SK-N-SH (cell line): ENCODE results near the gene CAV1. TPM values are rescaled to one million over a fixed set of nuclear protein-coding genes. Genes with fewer than 3 reads are reported as not detected.
A peak's percentile ranks its signal among the peaks of the same experiment; 100 is the strongest.

Experiments used
- CTCF ChIA-PET: fragments of 300-600, 350-600 bp; formaldehyde crosslinking; extraction: SDS; loops from one replicate; lab custom pipeline; 2021; lab: Yijun Ruan, JAX
- POLR2A ChIA-PET: fragments of 350-600 bp; sonication (Branson Sonifier 250); formaldehyde crosslinking; extraction: SDS; loops from one replicate; lab custom pipeline; 2020; ENCODE audit warnings: antibody characterized with exemption, inconsistent platforms; lab: Yijun Ruan, JAX
- DNase-seq: peaks from one replicate; pipeline ENCODE4 v3.0.0; 2012
- H2AFZ ChIP-seq: fragments of 200-600 bp; sonication (generic); 2 replicates; pipeline ENCODE4 v1.8.1; 2016; ENCODE audit warnings: antibody characterized with exemption, mild to moderate bottlenecking, low read depth
- H3F3A ChIP-seq: fragments of 200-600 bp; sonication (generic); replicated peaks from 2 replicates; pipeline ENCODE3; 2016; ENCODE audit warnings: antibody characterized with exemption, mild to moderate bottlenecking; ENCODE audit not compliant: insufficient read depth
- H3K27ac ChIP-seq, 2 experiments: fragments of 200-500 bp in 1 of 2; fragments of 200-600 bp in 1 of 2; sonication (Bioruptor generic) in 1 of 2; sonication (generic), shearing (Covaris generic) in 1 of 2; 2 replicates each; pipeline versions ENCODE4 v1.5.1 to v1.6.1; 2014 to 2016; ENCODE audit warnings: low read depth in 2 of 2, inconsistent platforms in 1 of 2, low read length in 1 of 2, mild to moderate bottlenecking in 1 of 2, mixed read lengths in 1 of 2
- H3K27me3 ChIP-seq: fragments of 200-600 bp; sonication (generic), shearing (Covaris generic); 2 replicates; pipeline ENCODE4 v1.6.1; 2016; ENCODE audit warnings: mixed run types; ENCODE audit not compliant: insufficient read depth
- H3K36me3 ChIP-seq, 2 experiments: fragments of 200-500 bp in 1 of 2; fragments of 200-600 bp in 1 of 2; sonication (Bioruptor generic) in 1 of 2; sonication (generic) in 1 of 2; replicated peaks in 1 of 2; 2 replicates each; pipeline versions ENCODE3 to v1.5.1; 2014 to 2016; ENCODE audit warnings: low read length in 1 of 2, mild to moderate bottlenecking in 1 of 2; ENCODE audit not compliant: insufficient read depth in 2 of 2, control insufficient read depth in 1 of 2
- H3K4me1 ChIP-seq, 2 experiments: fragments of 200-500 bp in 1 of 2; fragments of 200-600 bp in 1 of 2; sonication (Bioruptor generic) in 1 of 2; sonication (generic), shearing (Covaris generic) in 1 of 2; 2 replicates each; pipeline versions ENCODE4 v1.5.1 to v1.6.1; 2014 to 2016; ENCODE audit warnings: low read depth in 1 of 2, low read length in 1 of 2, mixed run types in 1 of 2; ENCODE audit not compliant: insufficient read depth in 2 of 2, control insufficient read depth in 1 of 2
- H3K4me2 ChIP-seq: fragments of 200-600 bp; sonication (generic), shearing (Covaris generic); 2 replicates; pipeline ENCODE4 v1.6.1; 2017; ENCODE audit warnings: mixed run types
- H3K4me3 ChIP-seq, 2 experiments: fragments of 200-500 bp in 1 of 2; fragments of 200-600 bp in 1 of 2; sonication (Bioruptor generic) in 1 of 2; sonication (generic), shearing (Covaris generic) in 1 of 2; 2 replicates each; pipeline versions ENCODE4 v1.5.1 to v1.8.1; 2014 to 2016; ENCODE audit warnings: low read depth in 2 of 2, inconsistent platforms in 1 of 2, low read length in 1 of 2, mild to moderate bottlenecking in 1 of 2, mixed read lengths in 1 of 2, moderate library complexity in 1 of 2
- H3K79me2 ChIP-seq: fragments of 200-600 bp; sonication (generic); 2 replicates; pipeline ENCODE4 v1.8.1; 2017; ENCODE audit warnings: mild to moderate bottlenecking; ENCODE audit not compliant: insufficient read depth
- H3K9ac ChIP-seq: fragments of 200-600 bp; sonication (generic); 2 replicates; pipeline ENCODE4 v1.6.1; 2017; ENCODE audit warnings: mixed run types
- H3K9me2 ChIP-seq: fragments of 200-600 bp; sonication (generic); 2 replicates; pipeline ENCODE4 v1.6.1; 2017; ENCODE audit warnings: mixed run types
- H3K9me3 ChIP-seq: fragments of 200-600 bp; sonication (generic); 2 replicates; pipeline ENCODE4 v1.6.1; 2017; ENCODE audit warnings: mixed run types, mild to moderate bottlenecking, moderate library complexity
- H4K20me1 ChIP-seq: fragments of 200-600 bp; sonication (generic); 2 replicates; pipeline ENCODE4 v1.6.1; 2017; ENCODE audit warnings: mild to moderate bottlenecking, mixed run types; ENCODE audit not compliant: insufficient read depth
- CHD2 ChIP-seq: fragments of 150-350 bp; IDR thresholded peaks from 2 replicates; pipeline ENCODE4 v1.6.1; 2018; ENCODE audit warnings: low read length; ENCODE audit not compliant: partially characterized antibody
- EP300 ChIP-seq, 2 experiments: IDR thresholded peaks; 2 replicates each; pipeline versions ENCODE4 v1.4.0 to v1.6.1; 2012; ENCODE audit warnings: borderline replicate concordance in 1 of 2, low read depth in 1 of 2, low read length in 1 of 2
- FOXJ3 ChIP-seq: sonication (generic); formaldehyde crosslinking; IDR thresholded peaks from 2 replicates; pipeline ENCODE4 v1.5.1; 2020; ENCODE audit warnings: mild to moderate bottlenecking, missing genetic modification reagents
- FOXM1 ChIP-seq: IDR thresholded peaks from 2 replicates; pipeline ENCODE4 v1.4.0; 2012; ENCODE audit warnings: low read depth, mild to moderate bottlenecking
- MXI1 ChIP-seq: IDR thresholded peaks from 2 replicates; pipeline ENCODE4 v1.6.1; 2012; ENCODE audit warnings: mild to moderate bottlenecking, low read depth, low read length, improper control_type of control experiment
- NFIC ChIP-seq: IDR thresholded peaks from 2 replicates; pipeline ENCODE4 v1.4.0; 2012; ENCODE audit warnings: borderline replicate concordance
- POLR2AphosphoS5 ChIP-seq: IDR thresholded peaks from 2 replicates; pipeline ENCODE4 v1.6.1; 2012; ENCODE audit warnings: low read depth, low read length
- RCOR1 ChIP-seq: fragments of 150-350 bp; IDR thresholded peaks from 2 replicates; pipeline ENCODE4 v1.6.1; 2017; ENCODE audit warnings: antibody characterized with exemption, low read length
- RFX5 ChIP-seq: IDR thresholded peaks from 2 replicates; pipeline ENCODE4 v1.6.1; 2012; ENCODE audit warnings: mild to moderate bottlenecking, improper control_type of control experiment, low read length
- SIN3A ChIP-seq: IDR thresholded peaks from 2 replicates; pipeline ENCODE4 v1.6.1; 2012; ENCODE audit warnings: low read depth, mild to moderate bottlenecking, low read length, moderate library complexity, borderline replicate concordance
- SMC3 ChIP-seq: IDR thresholded peaks from 2 replicates; pipeline ENCODE4 v1.6.1; 2012; ENCODE audit warnings: low read depth, low read length, improper control_type of control experiment
- TAF1 ChIP-seq: IDR thresholded peaks from 2 replicates; pipeline ENCODE4 v1.6.1; 2012; ENCODE audit warnings: low read depth, mild to moderate bottlenecking, low read length, moderate library complexity, borderline replicate concordance
- TCF12 ChIP-seq: IDR thresholded peaks from 2 replicates; pipeline ENCODE4 v1.4.0; 2012
- TEAD4 ChIP-seq: IDR thresholded peaks from 2 replicates; pipeline ENCODE4 v1.4.0; 2012; ENCODE audit warnings: mild to moderate bottlenecking, borderline replicate concordance; ENCODE audit not compliant: insufficient read depth
- YY1 ChIP-seq: IDR thresholded peaks from 2 replicates; pipeline ENCODE4 v1.4.0; 2012; ENCODE audit warnings: low read depth, mild to moderate bottlenecking
- WGBS: methylation state at CpG from one replicate; pipeline ENCODE4 v1.1.6; 2017; ENCODE audit warnings: low lambda C conversion rate; 5-methylcytosine and 5-hydroxymethylcytosine counted together
- polyA plus RNA-seq, 3 experiments: library from polyadenylated mRNA; depleted of rRNA; stranded (reverse); fragments of >200 nt; gene quantifications; 2 replicates each; pipeline ENCODE4 v1.2.3, GENCODE V29; 2012
- TF ChIP-seq, protein P1 (sequence below): IDR thresholded peaks from 2 replicates; pipeline ENCODE4 v1.4.0; 2012; ENCODE audit warnings: low read depth, borderline replicate concordance
- TF ChIP-seq, protein P2 (sequence below): IDR thresholded peaks from 2 replicates; pipeline ENCODE4; 2012
- TF ChIP-seq, protein P3 (sequence below): IDR thresholded peaks from 2 replicates; pipeline ENCODE4 v1.4.0; 2012; ENCODE audit warnings: low read depth, borderline replicate concordance
- TF ChIP-seq, protein P4 (sequence below): IDR thresholded peaks from 2 replicates; pipeline ENCODE4 v1.4.0; 2012; ENCODE audit warnings: low read depth

Gene CAV1
- polyA plus RNA-seq, 1 of the 3 experiments (the other 2 are of a cell fraction), result 968 TPM

DNA sequence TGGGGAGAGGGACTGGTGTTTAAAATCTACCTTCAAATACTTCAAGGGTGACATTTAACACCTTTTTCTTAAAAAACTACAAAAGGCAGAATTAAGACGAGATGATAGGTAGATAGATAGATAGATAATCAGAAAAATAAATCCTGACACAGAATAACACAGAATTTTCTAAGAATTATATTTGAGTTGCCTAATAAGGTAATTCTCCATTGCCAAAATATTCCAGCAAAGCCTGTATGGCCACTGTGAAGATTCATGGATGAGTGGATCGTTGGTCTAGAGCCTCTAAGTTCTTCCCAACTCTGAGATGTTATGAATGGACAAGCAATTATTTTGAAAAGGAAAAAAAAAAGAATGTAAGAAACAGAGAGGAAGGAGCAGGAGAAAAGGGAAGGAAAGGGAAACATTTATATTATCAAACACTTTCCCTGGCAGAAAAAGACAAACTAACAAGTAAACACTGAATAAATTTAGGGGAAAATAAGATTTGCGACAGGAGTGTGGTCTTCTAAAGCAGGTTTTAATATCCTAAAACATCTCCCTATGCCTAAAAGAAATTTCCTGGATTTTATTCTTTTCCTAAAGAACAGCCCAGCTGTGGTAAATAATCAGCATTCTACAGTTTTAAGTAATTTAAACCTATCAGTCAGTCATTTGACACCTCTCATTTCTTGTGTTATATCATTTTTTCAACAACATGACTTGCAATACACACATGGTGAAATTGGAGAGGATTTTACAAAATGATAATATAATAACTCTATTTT lies 32.8 kb upstream of the CAV1 start:
- 33% methylated on average over 3 of the region's 3 CpGs for WGBS
- H3K9ac ChIP-seq, result no peak overlapping the region
- no peaks in the 10 kb centered on the region for H4K20me1 ChIP-seq
- no peak for TF ChIP-seq NFIC
- TF ChIP-seq TCF12, result no peak
- TF ChIP-seq RCOR1, result no peak
- TF ChIP-seq, protein P1, sequence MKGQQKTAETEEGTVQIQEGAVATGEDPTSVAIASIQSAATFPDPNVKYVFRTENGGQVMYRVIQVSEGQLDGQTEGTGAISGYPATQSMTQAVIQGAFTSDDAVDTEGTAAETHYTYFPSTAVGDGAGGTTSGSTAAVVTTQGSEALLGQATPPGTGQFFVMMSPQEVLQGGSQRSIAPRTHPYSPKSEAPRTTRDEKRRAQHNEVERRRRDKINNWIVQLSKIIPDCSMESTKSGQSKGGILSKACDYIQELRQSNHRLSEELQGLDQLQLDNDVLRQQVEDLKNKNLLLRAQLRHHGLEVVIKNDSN, result no peak
- TF ChIP-seq, protein P2, sequence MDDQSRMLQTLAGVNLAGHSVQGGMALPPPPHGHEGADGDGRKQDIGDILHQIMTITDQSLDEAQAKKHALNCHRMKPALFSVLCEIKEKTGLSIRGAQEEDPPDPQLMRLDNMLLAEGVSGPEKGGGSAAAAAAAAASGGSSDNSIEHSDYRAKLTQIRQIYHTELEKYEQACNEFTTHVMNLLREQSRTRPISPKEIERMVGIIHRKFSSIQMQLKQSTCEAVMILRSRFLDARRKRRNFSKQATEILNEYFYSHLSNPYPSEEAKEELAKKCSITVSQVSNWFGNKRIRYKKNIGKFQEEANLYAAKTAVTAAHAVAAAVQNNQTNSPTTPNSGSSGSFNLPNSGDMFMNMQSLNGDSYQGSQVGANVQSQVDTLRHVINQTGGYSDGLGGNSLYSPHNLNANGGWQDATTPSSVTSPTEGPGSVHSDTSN, result no peak
- no peak for TF ChIP-seq EP300 (IDR thresholded peaks at IDR 0.05; ENCODE audit: borderline replicate concordance in 1 of 2, low read depth in 1 of 2, low read length in 1 of 2)
- no peak for TF ChIP-seq MXI1
- TF ChIP-seq, protein P3, sequence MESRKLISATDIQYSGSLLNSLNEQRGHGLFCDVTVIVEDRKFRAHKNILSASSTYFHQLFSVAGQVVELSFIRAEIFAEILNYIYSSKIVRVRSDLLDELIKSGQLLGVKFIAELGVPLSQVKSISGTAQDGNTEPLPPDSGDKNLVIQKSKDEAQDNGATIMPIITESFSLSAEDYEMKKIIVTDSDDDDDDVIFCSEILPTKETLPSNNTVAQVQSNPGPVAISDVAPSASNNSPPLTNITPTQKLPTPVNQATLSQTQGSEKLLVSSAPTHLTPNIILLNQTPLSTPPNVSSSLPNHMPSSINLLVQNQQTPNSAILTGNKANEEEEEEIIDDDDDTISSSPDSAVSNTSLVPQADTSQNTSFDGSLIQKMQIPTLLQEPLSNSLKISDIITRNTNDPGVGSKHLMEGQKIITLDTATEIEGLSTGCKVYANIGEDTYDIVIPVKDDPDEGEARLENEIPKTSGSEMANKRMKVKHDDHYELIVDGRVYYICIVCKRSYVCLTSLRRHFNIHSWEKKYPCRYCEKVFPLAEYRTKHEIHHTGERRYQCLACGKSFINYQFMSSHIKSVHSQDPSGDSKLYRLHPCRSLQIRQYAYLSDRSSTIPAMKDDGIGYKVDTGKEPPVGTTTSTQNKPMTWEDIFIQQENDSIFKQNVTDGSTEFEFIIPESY, result no peak
- TF ChIP-seq YY1, result no peak
- no peaks in the 10 kb centered on the region for H3K9me2 ChIP-seq
- DNase-seq, result no peak
- ChIA-PET CTCF (no interaction called here), POLR2A (no interaction called here)
- H3F3A ChIP-seq, result peaks cover 12% of the 10 kb centered on the region
- H3K4me2 ChIP-seq, result no peak overlapping the region
- no peaks in the 10 kb centered on the region for H3K27me3 ChIP-seq
- H3K4me3 ChIP-seq, result no peak overlapping the region
- H3K27ac ChIP-seq, result peak overlapping the region in 1 of 2 experiments; percentile 39; a peak in 1 of 4 replicates
- no peaks in the 10 kb centered on the region for H3K36me3 ChIP-seq
- no peaks in the 10 kb centered on the region for H3K79me2 ChIP-seq
- peaks cover 0 to 25% of the 10 kb centered on the region in 2 experiments; a peak in 2 of 4 replicates for H3K4me1 ChIP-seq
- H3K9me3 ChIP-seq, result no peaks in the 10 kb centered on the region
- H2AFZ ChIP-seq, result no peak overlapping the region; the same call in 1 of the 2 replicates

DNA sequence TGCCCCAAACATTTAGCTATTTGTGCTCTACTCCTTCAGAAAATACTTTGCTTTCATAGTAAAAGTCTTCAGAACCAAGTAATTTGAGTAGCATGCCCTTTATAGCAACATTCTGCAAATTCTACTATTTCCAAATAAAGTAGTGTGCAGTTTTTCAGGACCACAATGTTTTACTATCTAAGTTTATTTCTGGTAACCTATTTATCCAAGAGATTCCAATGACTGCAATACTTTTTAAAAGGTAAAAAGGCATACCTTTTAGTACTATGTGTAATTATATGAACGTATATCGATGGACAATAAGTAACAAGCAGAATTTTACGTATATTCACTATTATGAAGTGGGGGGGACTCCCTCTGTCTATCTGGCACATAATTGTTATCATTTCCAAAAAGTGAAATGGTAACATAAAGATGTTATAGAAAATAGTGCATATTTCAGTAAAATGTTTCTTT lies 32.2 kb upstream of the CAV1 start:
- Histone ChIP-seq H4K20me1 (no peaks in the 10 kb centered on the region), H3K27me3 (no peaks in the 10 kb centered on the region), H3K27ac (peak overlapping the region in 1 of 2 experiments; percentile 39; a peak in 1 of 4 replicates), H2AFZ (no peak overlapping the region), H3K4me2 (no peak overlapping the region), H3K9me2 (no peaks in the 10 kb centered on the region), H3K9ac (no peak overlapping the region), H3K79me2 (no peaks in the 10 kb centered on the region), H3K36me3 (no peaks in the 10 kb centered on the region), H3K4me3 (no peak overlapping the region), H3K9me3 (no peaks in the 10 kb centered on the region), H3K4me1 (peaks cover 0 to 25% of the 10 kb centered on the region in 2 experiments; a peak in 2 of 4 replicates), H3F3A (peaks cover 10% of the 10 kb centered on the region)
- ChIA-PET CTCF (no interaction called here), POLR2A (no interaction called here)
- 39% methylated on average over 3 of the region's 3 CpGs for WGBS
- DNase-seq, result no peak
- TF ChIP-seq FOXJ3 (CRISPR knock-in tag) (no peak), RFX5 (no peak), TEAD4 (no peak), SIN3A (no peak), TAF1 (no peak), FOXM1 (no peak), CHD2 (no peak), SMC3 (no peak), POLR2AphosphoS5 (no peak), RCOR1 (no peak)
- TF ChIP-seq, protein P2, result no peak
- TF ChIP-seq, protein P4, sequence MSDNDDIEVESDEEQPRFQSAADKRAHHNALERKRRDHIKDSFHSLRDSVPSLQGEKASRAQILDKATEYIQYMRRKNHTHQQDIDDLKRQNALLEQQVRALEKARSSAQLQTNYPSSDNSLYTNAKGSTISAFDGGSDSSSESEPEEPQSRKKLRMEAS, result no peak
- TF ChIP-seq, protein P3, result no peak
